DMS153 treated with DMSO at 0.1 percent for 48 hours (cell line): ENCODE data around the gene NMRK2.
"Not testable (repeated sequence)": the region's sequence is repeated elsewhere in the genome, so short reads cannot be mapped to it uniquely, and the experiment has no call there.

Source experiments
- DNase-seq: peaks from one replicate; lab custom pipeline; 2025; ENCODE audit not compliant: unreplicated experiment; lab: John Stamatoyannopoulos, UW

Gene NMRK2, protein sequence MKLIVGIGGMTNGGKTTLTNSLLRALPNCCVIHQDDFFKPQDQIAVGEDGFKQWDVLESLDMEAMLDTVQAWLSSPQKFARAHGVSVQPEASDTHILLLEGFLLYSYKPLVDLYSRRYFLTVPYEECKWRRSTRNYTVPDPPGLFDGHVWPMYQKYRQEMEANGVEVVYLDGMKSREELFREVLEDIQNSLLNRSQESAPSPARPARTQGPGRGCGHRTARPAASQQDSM

DNA sequence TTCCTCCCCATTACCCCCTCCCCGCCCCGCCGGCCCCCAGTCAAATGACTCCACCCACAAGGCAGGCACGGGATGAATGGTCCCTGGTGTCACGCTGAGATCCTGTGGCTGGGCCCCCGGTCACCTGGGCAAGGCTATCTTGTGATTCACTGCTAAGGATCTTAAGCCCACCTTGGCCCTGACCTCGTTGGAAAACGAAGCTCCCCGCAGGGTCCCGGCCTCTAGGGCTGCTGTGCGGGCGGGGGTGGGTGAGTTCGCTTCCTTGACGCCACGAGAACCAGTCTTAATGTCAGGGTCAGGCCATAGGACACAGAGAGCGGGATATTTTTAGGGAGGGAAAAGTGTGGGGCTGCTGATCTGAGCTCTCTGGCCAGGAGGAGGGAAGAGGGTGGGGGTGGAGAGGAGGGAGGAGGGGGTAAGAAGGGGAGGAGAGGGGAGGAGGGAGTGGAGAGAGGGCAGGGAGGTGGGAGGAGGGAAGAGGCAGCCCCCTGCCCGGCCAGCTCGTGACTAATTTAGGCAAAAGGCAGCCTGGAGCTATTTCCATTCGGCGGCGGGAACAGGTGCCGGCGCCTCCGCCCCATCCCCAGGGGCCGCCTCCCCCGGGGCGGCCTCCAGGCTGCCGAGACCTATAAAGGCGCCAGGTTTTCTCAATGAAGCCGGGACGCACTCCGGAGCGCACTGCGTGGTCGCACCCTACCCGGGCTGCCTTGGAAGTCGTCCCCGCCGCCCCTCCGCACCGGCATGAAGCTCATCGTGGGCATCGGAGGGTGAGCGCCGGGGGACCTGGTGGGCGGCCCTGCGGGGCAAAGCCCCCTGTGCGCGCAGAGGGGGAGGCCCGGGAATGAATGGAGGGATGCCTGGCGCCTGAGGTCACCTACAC, at the start of gene NMRK2:
NMRK2 (plus strand) TSS at position 139 of the 880 bp plus-strand sequence; CDS start at position 742, 603 bp downstream.
- no peak for DNase-seq

DNA sequence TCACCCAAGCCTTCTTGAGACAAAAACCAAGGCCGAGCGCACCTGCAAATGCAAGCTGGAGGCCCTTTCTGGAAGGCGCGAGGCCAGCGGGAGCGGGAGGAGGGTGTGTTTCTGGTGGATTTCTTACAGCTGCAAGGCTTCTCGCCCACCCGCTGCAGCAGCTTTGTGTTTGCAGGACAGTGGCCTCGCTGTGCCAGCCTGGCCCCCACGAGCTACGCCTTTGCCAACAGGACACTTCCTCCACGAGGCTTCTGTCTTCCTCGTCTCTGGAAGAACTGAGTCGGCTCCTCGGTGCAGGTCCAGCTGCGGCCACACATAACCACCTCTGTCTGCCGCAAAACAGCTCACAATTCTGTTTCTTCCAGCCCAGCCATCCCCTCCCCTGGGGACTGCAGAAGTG, 42.3 kb upstream of the NMRK2 start:
- DNase-seq = no peak

DNA sequence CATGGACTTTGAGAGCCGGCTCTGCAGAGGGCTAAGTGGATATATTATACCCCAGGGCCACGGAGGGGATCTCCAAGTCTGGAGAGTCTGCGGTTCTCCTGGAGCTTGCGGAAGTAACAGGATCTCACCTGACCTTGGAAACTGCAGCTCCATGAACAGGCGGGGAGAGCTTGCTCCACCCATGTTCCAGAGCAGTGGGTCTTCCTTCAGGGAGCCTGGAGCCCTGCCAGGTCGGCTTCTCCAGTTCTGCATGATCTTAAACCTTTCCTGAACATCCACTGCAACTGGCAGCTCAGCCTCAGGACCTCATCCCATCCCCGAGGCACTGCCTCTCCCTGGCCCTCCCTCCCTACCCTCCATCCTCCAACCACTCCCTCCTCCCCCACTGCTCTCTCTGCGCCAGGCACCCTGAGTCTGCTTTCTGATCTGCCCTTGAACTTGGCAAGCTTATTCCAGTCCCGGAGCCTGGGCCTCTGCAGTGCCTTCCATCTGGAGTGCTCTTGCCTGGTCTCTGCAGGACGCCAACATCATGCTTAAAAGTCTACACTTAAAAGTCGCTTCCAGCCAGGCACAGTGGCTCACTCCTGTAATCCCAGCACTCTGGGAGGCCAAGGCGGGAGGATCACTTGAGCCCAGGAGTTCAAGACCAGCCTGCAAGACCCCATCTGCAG, 39.2 kb upstream of the NMRK2 start:
- DNase-seq = no peak

DNA sequence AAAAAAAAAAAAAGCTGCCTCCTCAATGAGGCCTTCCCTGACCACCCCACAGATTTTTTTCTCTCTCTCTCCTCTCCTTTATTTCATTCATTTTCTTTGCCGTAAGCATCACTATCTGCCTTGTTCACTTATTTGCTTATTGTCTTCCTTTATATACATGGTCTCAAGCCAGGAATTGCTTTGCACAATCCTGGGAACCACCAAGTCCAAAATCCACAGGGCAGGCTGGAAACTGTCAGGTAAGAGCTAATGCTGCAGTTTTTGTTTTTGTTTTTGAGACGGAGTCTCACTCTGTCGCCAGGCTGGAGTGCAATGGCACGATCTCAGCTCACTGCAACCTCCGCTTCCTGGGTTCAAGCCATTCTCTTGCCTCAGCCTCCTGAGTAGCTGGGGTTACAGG, 37.9 kb upstream of the NMRK2 start:
- not testable (repeated sequence) for DNase-seq

DNA sequence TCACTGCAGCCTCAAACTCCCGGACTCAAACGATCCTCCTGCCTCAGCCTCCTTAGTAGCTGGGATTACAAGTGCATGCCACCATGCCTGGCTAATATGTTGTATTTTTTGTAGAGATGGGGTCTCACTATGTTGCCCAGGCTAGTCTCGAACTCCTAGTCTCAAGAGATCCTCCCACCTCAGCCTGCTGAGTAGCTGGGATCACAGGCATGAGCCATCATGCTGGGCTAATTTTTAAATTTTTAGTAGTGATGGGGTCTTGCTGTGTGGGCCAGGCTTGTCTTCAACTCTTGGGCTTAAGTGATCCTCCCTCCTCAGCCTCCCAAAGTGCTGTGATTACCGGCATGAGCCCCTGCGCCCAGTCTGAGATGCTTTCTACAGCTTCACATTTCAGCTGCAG, 37.1 kb upstream of the NMRK2 start:
- DNase-seq = no peak

DNA sequence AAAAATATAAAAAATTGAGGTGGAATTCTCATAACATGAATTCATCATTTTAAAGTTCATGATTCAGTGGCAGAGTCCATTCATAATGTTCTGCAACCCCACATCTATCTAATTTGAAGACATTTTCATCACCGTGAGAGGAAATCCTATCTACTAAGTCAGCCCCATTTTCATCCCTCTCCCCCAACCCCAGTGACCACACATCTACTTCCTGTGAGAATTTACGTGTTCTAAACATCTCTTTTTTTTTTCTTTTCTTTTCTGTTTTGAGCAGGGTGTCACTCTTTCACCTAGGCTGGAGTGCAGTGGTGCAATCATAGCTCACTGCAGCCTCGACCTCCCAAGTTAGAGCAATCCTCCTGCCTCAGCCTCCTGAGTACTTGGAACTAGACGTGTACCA, 34.9 kb upstream of the NMRK2 start:
- DNase-seq = no peak

DNA sequence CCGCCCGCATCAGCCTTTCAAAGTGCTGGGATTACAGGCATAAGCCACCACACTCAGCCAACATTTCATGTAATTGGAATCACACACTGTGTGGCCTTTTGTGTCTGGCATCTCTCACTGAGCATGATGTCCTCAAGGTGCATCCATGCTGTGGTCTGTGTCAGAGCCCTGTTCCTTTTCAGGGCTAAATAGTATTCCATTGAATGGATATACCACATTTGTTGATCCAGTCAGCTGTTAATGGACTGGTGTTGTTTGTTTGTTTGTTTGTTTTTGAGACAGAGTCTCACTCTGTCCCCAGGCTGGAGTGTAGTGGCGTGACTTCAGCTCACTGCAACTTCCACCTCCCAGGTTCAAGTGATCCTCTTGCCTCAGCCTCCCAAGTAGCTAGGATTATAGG, 34.4 kb upstream of the NMRK2 start:
- no peak for DNase-seq

DNA sequence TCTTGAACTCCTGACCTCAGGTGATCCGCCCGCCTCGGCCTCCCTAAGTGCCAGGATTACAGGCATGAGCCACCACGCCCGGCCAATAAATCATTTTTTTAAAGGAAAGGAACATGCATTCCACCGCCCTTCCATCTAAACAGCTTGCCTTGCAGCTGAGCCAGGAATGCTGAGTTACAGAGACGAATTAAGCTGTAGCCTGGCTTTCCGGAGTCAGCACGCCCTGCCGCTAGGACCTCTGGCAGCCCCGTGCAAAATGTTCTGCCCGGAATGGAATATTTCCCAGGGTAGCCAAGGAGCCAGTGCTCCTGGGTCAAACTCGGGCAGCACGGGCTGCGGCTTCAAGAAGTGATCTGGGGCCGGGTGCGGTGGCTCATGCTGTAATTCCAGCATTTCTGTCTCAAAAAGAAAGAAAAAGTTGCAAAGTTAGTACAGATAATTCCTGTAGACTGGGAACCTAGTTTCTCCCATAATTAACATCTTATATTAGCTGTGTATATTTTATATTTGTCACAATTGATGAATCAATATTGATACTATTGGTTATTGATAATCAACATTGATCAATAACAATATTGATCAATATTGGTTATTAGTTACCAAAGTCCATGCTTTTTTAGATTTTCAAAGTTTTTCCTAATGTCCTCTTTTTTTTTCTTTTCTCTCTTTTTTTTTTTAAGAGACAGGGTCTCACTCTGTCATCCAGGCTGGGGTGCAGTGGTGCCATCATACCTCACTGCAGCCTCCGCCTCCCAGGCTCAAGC, 33.2 kb upstream of the NMRK2 start:
- DNase-seq = no peak

DNA sequence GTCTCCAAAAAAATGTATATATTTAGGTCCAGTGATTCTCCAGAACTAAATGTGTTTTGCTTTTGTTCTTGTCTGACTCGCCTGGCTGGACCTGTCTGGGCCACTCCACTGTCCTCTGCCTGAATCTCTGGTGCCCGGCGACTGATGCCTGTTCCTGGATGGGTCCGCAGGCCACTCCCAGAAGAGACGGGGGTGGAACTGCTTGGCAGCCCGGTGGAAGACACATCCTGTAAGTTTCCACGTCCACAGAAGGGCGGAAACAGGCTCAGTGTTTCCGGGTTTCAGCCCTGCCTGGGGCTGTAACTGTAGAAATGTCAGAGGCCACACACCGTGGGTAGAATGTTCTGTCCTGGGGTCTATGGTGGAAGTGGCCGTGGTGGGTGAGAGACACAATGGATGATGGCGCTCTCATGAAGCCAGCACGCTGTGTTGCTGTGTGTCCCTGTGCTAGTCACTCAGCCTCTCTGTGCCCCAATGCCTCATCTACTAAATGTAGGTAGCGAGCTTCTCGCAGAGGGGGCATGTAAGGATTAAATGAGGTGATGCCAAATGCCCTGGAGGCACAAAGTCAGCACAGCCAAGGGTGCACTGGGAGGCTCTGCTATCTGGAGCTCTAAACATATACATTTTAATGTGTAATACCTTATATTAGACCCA, 30.4 kb upstream of the NMRK2 start:
- DNase-seq = no peak

DNA sequence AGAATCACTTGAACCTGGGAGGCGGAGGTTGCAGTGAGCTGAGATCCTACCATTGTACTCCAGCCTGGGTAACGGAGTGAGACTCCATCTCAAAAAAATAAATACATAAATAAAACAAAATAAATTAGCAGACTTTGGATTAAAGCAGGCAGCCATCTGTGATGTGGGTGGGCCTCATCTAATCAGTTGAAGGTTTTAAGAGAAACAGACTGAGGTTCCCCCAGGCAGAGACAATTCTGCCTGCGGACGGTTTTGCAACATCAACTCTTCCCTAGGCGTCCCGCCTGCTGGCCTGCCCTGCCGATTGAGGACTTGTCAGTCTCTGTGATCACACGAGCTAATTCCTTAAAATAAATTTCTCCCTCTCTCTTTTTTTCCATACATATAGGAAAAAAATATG, 28.6 kb upstream of the NMRK2 start:
- DNase-seq = no peak

DNA sequence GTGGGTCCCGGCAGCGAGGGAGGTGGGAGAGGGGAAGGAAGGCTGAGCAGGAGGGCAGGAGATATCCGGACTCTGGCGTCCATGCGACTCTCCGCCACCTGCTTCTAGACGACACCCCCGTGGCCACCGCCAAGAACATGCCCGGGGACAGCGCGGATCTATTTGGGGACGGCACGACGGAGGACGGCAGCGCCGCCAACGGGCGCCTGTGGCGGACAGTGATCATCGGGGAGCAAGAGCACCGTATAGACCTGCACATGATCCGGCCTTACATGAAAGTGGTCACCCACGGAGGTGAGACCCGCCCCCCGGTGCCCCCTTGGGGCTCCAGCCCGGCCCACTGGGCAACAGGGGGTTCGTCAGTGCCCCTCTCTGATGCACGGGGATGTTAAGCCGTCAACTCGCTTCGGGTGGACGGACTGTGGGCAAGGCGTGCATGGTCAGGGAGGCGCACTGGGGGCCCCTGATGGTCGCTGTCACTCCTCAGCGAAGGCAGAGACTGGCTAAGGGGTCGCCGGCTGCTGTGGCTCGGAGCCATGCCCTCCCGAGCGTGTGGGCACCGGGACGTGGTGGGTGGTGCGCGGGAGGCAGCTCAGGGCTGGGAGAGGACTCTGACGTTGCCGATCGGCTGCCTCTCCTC, 25.1 kb upstream of the NMRK2 start:
- no peak for DNase-seq

DNA sequence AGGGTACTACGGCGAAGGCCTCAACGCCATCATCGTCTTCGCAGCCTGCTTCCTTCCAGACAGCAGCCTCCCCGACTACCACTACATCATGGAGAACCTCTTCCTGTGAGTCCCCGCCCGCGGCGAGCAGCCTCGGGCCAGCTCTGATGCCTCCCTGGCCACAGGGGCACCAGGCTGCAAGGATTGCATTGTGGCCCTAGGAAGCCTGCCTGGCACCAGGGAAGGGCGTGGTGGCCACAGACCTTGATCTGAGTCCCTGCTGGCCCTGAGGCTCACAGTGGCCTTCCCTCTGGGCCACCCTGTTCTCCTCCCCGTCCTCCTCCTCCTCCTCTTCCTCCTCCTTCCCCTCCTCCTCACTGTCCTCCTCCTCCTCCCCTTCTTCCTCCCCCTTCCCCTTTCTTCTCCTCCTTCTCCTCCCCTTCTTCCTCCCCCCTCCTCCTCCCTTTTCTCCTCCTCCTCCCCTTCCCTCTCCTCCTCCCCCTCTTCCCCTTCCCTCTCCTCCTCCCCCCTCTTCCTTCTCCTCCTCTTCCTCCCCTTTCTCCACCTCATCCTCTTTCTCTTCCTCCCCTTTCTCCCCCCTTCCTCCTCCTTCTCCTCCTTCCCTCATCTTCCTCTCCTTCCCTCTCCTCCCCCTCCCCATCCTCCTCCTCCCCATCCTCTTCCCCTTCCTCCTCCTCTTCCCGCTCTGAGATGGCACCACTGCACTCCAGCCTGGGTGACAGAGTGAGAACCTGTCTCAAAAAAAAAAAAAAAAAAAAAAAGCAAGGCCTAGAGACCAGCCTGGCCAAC, 24.4 kb upstream of the NMRK2 start:
- DNase-seq = no peak

DNA sequence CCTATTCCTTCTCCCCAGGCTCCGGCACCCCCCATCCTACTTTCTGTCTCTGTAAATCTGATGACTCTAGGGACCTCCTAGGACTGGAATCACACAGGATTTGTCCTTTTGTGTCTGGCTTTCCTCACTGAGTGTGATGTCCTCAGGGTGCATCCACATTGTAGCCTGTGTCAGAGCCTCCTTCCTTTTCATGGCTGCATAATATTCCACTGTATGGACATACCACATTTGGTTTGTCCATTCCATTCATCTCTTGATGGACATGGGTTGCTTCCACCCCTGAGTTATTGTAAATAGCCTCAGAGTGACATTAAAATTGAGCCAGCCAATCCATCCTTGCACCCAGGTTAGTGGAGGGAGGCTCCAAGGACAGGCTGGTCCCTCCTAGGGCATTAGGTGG, 22.8 kb upstream of the NMRK2 start:
- DNase-seq = no peak

DNA sequence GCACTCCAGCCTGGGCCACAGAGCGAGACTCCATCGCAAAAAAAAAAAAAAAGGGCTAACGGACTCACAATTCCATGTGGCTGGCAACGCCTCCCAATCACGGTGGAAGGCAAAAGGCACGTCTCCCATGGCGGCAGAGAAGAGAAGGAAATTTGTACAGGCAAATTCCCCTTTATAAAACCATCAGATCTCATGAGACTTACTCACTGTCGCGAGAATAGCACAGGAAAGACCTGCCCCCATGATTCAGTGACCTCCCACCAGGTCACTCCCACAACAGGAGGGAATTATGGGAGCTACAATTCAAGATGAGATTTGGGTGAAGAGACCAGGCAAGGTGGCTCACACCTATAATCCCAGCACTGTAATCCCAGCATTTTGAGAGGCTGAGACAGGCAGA, 18.7 kb upstream of the NMRK2 start:
- no peak for DNase-seq

DNA sequence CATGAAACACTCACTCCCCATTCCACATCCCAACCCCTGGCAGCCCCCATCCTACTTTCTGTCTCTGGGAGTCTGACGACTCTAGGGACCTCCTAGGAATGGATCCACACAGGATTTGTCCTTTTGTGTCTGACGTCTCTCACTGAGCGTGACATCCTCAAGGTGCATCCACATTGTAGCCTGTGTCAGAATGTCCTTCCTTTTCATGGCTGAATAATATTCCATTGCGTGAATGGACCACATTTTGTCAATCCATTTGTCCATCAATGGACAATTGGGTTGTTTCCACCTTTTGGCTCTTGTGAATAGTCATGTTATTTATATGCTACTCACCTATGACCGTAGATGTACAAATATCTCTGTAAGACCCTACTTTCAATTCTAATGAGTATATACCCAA, 16.8 kb upstream of the NMRK2 start:
- no peak for DNase-seq

DNA sequence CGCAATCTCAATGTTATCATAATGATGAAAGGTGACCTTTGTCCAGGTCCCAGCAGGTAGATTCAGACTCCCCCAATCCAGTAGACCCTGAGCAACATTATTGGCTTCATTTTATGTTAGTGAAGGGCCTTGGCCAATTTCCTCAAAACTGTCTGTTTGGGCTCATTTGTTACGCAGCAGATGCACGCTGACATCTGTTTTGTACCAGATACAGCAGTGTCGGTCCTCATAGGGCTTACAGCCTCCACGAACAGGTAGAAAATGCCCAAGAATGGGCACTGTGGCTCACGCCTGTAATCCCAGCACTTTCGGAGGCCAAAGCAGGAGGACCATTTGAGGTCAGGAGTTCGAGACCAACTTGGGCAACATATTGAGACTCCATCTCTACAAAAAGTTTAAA, 13.1 kb upstream of the NMRK2 start:
- no peak for DNase-seq

DNA sequence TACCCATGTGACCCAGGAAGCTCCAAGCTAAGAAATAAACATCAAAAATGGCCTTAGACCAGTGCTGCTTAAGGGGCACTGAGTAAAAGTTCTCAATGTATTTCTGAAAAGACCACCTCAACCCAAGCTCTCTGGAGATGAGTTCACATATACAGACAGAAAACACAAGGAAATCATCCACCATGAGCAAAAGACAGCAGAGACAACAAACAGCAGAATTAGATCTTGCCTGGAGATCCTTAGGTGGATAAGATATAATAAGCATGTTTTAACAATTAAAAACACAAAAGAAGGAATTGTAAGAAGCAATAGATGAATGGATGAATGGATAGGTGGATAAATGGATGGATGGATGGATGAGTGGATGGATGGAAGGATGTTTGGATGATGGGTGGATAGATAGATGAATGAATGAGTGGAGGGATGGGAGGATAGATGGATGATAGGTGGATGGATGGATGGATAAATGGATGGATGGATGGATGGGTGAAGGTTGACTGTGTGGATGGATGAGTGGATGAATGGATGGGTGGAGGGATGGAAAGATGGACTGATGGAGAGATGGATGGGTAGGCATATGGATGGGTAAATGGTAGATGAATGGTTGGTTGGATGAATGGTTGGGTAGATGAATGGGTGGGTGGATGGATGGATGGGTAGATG, 9.6 kb upstream of the NMRK2 start:
- no peak for DNase-seq

DNA sequence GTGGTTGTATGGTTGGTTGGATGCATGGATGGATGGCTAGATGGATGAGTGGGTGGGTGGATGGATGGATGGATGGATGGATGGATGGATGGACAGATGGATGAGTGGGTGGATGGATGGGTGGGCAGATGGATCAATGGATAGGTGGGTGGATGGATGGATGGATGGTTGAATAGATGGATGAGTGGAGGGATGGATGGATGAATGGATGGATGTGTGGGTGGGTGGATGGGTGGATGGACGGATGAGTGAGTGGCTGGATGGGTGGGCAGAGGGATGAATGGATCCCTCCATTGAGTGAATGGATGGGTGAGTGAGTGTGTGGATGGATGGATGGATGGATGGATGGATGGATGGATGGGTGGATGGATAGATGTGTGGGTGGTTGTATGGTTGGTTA, 9.0 kb upstream of the NMRK2 start:
- no peak for DNase-seq

DNA sequence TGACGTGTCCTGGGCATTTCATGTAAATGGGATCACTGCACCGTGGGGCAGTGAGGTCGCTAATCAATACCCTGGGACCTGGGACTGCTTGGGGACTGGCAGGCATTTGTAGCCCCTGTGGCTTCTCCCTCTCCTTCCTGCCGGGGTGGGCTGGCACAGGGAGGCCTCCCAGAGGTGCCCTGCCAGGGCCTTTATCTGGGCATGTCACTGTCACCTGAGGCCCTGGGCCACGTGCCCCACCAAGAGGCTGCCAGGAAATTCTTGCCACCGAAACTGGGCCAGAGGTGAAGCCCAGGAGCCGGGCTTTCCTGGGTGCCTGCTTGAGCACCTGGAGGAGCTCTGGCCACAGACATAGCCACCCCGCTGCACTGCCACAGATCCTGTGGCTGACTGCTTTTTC, 1.8 kb upstream of the NMRK2 start:
- DNase-seq = no peak
